ENCODE data around the gene ZFP69. TPM values are rescaled to one million over a fixed set of nuclear protein-coding genes. Genes with fewer than 3 reads are reported as not detected.
A peak's percentile ranks its signal among the peaks of the same experiment; 100 is the strongest.

Gene ZFP69
- total RNA-seq, 1 experiment from 2014 or later = 2.2 TPM

DNA sequence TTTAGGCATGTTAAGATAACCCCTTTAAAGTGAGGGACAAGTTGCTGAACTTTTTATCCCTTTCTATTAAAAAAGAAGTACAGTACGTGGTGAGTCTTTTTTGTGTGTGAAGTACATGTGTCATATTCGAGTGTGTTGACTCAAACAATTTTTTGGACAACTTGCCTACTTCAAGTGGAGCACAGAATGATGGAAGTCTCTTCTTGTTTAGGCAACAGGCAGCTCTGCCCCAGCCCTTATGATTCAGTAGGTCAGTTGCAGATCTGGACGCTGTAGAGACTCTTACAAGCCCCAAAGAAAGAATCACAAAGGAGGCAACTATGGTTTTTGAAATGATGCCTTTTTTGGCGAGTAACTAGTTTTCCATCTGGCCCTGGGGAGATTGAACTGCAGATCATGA lies 41.2 kb upstream of the ZFP69 start:
- Mint-ChIP-seq H3K9me3 (ENCODE audit: unreplicated experiment) (no peaks in the 10 kb centered on the region), H3K36me3 (ENCODE audit: insufficient read depth, unreplicated experiment) (no peaks in the 10 kb centered on the region), H3K27ac (ENCODE audit: low read depth, unreplicated experiment) (no peak overlapping the region), H3K27me3 (ENCODE audit: insufficient read depth, unreplicated experiment) (no peaks in the 10 kb centered on the region), H3K4me3 (ENCODE audit: unreplicated experiment) (no peak overlapping the region), H3K4me1 (ENCODE audit: insufficient read depth, unreplicated experiment) (no peaks in the 10 kb centered on the region)
- intact Hi-C loops (cut with micrococcal nuclease) = no loop called here
- TF ChIP-seq, protein P1, sequence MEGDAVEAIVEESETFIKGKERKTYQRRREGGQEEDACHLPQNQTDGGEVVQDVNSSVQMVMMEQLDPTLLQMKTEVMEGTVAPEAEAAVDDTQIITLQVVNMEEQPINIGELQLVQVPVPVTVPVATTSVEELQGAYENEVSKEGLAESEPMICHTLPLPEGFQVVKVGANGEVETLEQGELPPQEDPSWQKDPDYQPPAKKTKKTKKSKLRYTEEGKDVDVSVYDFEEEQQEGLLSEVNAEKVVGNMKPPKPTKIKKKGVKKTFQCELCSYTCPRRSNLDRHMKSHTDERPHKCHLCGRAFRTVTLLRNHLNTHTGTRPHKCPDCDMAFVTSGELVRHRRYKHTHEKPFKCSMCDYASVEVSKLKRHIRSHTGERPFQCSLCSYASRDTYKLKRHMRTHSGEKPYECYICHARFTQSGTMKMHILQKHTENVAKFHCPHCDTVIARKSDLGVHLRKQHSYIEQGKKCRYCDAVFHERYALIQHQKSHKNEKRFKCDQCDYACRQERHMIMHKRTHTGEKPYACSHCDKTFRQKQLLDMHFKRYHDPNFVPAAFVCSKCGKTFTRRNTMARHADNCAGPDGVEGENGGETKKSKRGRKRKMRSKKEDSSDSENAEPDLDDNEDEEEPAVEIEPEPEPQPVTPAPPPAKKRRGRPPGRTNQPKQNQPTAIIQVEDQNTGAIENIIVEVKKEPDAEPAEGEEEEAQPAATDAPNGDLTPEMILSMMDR (IDR thresholded peaks at IDR 0.05; ENCODE audit: unreplicated experiment) = no peak
- no TSS peak for BruUV-seq (replicated peaks)
- POLR2A ChIA-PET = no interaction called here
- CTCF ChIA-PET = interaction anchor here (1.5 kb wide), 1 partner anchor 292 kb away, joined by 5 read pairs; no protein-coding TSS in a partner anchor
- no peak for DNase-seq (ENCODE audit: unreplicated experiment)

DNA sequence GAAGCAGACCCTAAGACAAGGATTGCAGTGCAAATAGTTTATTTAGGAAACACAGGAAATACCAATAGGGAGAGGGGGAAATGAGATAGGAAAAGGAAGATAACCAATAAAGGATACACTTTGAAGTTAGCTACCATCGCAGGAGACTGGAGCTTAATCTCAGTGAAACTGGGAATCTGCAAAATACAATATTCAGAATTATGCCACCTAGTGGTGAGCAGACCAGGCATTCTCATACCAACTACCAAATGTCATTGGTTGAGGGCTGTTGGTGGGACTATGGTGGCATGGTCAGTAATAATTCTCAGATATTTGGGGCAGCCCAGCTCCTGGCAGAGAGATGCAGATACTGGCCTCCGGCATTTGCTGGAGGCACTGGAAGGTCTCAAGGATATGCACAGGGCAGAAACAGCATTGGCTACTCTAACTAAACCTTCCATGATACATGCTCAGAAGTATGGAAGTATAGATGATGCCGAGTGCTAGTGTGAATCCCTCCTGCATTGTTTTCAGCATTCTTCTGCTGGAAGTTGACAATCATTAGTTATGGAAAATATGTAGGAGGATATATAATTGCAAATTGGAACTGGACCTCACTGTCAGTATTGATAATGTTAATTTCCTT lies 38.6 kb upstream of the ZFP69 start:
- H3K36me3 Mint-ChIP-seq (ENCODE audit: insufficient read depth, unreplicated experiment) = no peaks in the 10 kb centered on the region
- intact Hi-C loops (cut with micrococcal nuclease) = loop anchor here (1.0 kb wide), 1 partner anchor 294 kb away; no protein-coding TSS in a partner anchor
- TF ChIP-seq, protein P1 (IDR thresholded peaks at IDR 0.05; ENCODE audit: unreplicated experiment) = peak; percentile 67
- no peaks in the 10 kb centered on the region for H3K9me3 Mint-ChIP-seq (ENCODE audit: unreplicated experiment)
- POLR2A ChIA-PET = no interaction called here
- DNase-seq (ENCODE audit: unreplicated experiment) = peak; percentile 17
- H3K4me3 Mint-ChIP-seq (ENCODE audit: unreplicated experiment) = no peak overlapping the region
- H3K27ac Mint-ChIP-seq (ENCODE audit: low read depth, unreplicated experiment) = no peak overlapping the region
- H3K27me3 Mint-ChIP-seq (ENCODE audit: insufficient read depth, unreplicated experiment) = no peaks in the 10 kb centered on the region
- BruUV-seq (replicated peaks) = no TSS peak
- CTCF ChIA-PET = interaction anchor here (0.6 to 1.7 kb wide), 11 partner anchors 8 to 1320 kb away, joined by 3 to 7 read pairs (median 4); no protein-coding TSS in a partner anchor
- no peaks in the 10 kb centered on the region for H3K4me1 Mint-ChIP-seq (ENCODE audit: insufficient read depth, unreplicated experiment)

DNA sequence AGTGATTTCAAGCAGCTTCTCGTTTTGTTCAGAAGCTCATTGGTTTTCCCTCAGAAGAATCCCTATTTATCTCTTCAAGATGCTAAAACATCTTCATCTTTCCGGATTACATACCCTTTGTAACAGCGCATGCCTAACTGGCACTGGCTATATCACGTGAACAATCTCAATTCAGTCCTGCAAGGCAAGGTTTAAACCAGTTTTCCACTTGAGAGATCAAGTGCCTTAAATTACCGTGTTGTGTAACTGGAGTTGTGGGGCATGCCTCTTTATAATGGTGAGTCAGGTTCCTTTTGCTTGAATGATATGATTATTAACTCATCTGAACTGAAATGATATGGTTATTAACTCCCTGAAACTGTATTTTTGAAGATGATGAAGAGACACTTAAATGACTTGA lies 37.8 kb upstream of the ZFP69 start:
- no TSS peak for BruUV-seq (replicated peaks)
- TF ChIP-seq, protein P1 (IDR thresholded peaks at IDR 0.05; ENCODE audit: unreplicated experiment) = no peak
- no peak for DNase-seq (ENCODE audit: unreplicated experiment)
- CTCF ChIA-PET = interaction anchor here (0.7 to 1.7 kb wide), 4 partner anchors 9 to 93 kb away, joined by 3 to 7 read pairs (median 6); no protein-coding TSS in a partner anchor
- no peak overlapping the region for H3K4me3 Mint-ChIP-seq (ENCODE audit: unreplicated experiment)
- no peak overlapping the region for H3K27ac Mint-ChIP-seq (ENCODE audit: low read depth, unreplicated experiment)
- no peaks in the 10 kb centered on the region for H3K4me1 Mint-ChIP-seq (ENCODE audit: insufficient read depth, unreplicated experiment)
- POLR2A ChIA-PET = no interaction called here
- H3K27me3 Mint-ChIP-seq (ENCODE audit: insufficient read depth, unreplicated experiment) = no peaks in the 10 kb centered on the region
- intact Hi-C loops (cut with micrococcal nuclease) = no loop called here
- no peaks in the 10 kb centered on the region for H3K9me3 Mint-ChIP-seq (ENCODE audit: unreplicated experiment)
- H3K36me3 Mint-ChIP-seq (ENCODE audit: insufficient read depth, unreplicated experiment) = no peaks in the 10 kb centered on the region

DNA sequence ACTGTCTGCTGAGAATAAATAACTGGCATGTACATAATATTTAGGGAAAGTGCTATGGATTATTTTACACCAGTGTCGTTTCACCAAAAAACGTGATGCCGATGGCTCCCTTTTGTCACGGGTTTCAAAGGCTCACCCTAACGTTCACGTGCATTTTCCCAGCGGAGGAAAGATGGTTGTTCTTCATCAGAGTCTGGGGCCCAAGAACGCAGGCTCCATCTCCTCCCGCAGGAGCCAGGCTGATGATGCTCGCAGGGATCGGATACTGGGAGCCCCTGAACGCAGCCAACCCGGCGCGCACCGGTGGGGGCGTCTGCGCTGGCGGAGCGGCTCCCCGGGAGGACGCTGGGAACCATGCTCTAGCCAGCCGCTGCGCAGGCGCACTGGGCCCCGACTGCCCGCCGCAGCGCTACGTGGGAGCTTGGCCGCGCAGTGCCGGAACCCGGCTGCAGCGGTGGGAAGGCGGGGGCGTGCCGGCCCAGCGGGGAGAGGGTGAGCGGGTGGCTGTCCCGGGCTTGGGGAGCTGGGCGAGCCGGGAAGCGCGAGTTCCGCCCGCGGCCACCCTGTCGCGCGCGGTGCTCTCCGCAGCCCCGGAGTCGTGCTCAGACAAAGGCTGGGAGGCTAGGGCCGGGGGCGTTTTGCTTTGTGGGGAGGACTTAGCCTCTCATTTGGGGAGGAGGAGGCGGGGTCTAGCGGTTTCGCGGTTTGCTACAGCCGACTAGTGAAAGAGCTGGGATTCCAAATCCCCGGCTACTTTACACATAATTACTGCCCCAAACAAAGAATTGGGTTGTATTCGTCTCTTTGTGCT lies 27.2 kb upstream of the ZFP69 start, which contains the start of gene ZFP69B:
Gene ZFP69B (plus strand): TSS at position 793 of the 811 bp plus-strand sequence. CDS start 486 bp downstream, outside the sequence.
- DNase-seq (ENCODE audit: unreplicated experiment) = peak; percentile 88
- Mint-ChIP-seq H3K27ac (ENCODE audit: low read depth, unreplicated experiment) (peak within 1 kb of the TSS; percentile 90), H3K4me1 (ENCODE audit: insufficient read depth, unreplicated experiment) (peaks cover 12% of the 10 kb centered on the region), H3K4me3 (ENCODE audit: unreplicated experiment) (peak within 1 kb of the TSS; percentile 79), H3K9me3 (ENCODE audit: unreplicated experiment) (peaks cover 15% of the 10 kb centered on the region), H3K27me3 (ENCODE audit: insufficient read depth, unreplicated experiment) (no peaks in the 10 kb centered on the region), H3K36me3 (ENCODE audit: insufficient read depth, unreplicated experiment) (peaks cover 15% of the 10 kb centered on the region)
- TF ChIP-seq, protein P1 (IDR thresholded peaks at IDR 0.05; ENCODE audit: unreplicated experiment) = no peak
- ChIA-PET POLR2A (interaction anchor here (0.5 to 2.1 kb wide), 22 partner anchors 9 to 411 kb away, joined by 3 to 9 read pairs (median 4); partner anchors contain the start of genes NFYC, SMAP2, ZFP69 and ZNF684), CTCF (interaction anchor here (0.5 to 0.7 kb wide), 2 partner anchors 7 to 660 kb away, joined by 3 read pairs; no protein-coding TSS in a partner anchor)
- intact Hi-C loops (cut with micrococcal nuclease) = no loop called here
- BruUV-seq (replicated peaks) = no TSS peak
